Colon (tissue), 2 donors: Measurements from ENCODE around the gene ANKMY1.

Experiments used
- FAIRE-seq: peaks from 2 replicates; lab custom pipeline; 2012; peaks lifted over from hg19 to GRCh38; lab: Jason Lieb, UNC
- donor health status: control.
- donor health status: control.

Gene ANKMY1

GRCh38 chr2:240557808-240558207, at the start of gene ANKMY1:
TSS of gene ANKMY1 (minus strand) at chr2:240557988. CDS start at chr2:240557335, 653 bp downstream.
- FAIRE-seq: no peak

- FAIRE-seq: no peak
These were observed 48.3 kb upstream of the ANKMY1 start for GRCh38 chr2:240605867-240606743.

- FAIRE-seq: no peak
These were observed 47.3 kb upstream of the ANKMY1 start for GRCh38 chr2:240604939-240605716.

- no peak for FAIRE-seq
These were observed 46.6 kb upstream of the ANKMY1 start for GRCh38 chr2:240604291-240604938.

GRCh38 chr2:240603846-240604245, 46.1 kb upstream of the ANKMY1 start:
- FAIRE-seq: no peak

- no peak for FAIRE-seq
These were observed 45.5 kb upstream of the ANKMY1 start for GRCh38 chr2:240603081-240603835.

- FAIRE-seq: no peak
These were observed 44.7 kb upstream of the ANKMY1 start for GRCh38 chr2:240602266-240603050.

GRCh38 chr2:240601831-240602160, 44.0 kb upstream of the ANKMY1 start:
- FAIRE-seq: no peak

- no peak for FAIRE-seq
These were observed 43.5 kb upstream of the ANKMY1 start for GRCh38 chr2:240601061-240601830.

- no peak for FAIRE-seq
These were observed 42.7 kb upstream of the ANKMY1 start for GRCh38 chr2:240600451-240600961.

GRCh38 chr2:240599141-240599583, 41.4 kb upstream of the ANKMY1 start:
- no peak for FAIRE-seq

- FAIRE-seq: no peak
These were observed 40.6 kb upstream of the ANKMY1 start for GRCh38 chr2:240598311-240598911.

- no peak for FAIRE-seq
These were observed 39.8 kb upstream of the ANKMY1 start for GRCh38 chr2:240597419-240598181.

- FAIRE-seq: no peak
These were observed 39.2 kb upstream of the ANKMY1 start for GRCh38 chr2:240597054-240597418.

- no peak for FAIRE-seq
These were observed 38.7 kb upstream of the ANKMY1 start for GRCh38 chr2:240596491-240596931.

- FAIRE-seq: no peak
These were observed 38.3 kb upstream of the ANKMY1 start for GRCh38 chr2:240596080-240596460.

- FAIRE-seq: no peak
These were observed 37.7 kb upstream of the ANKMY1 start for GRCh38 chr2:240595381-240596079.
